Type B pancreatic cell (in vitro differentiated cells): Measurements from ENCODE around the gene CLEC2A. TPM values are rescaled to one million over a fixed set of nuclear protein-coding genes. Genes with fewer than 3 reads are reported as not detected.
"Not testable (repeated sequence)": the region's sequence is repeated elsewhere in the genome, so short reads cannot be mapped to it uniquely, and the experiment has no call there.

Source experiments
- DNase-seq: peaks from one replicate; pipeline ENCODE4 v3.0.0; 2021; ENCODE audit warnings: mixed read lengths; ENCODE audit not compliant: unreplicated experiment; ENCODE audit errors: extremely low spot score
- H3K27ac Mint-ChIP-seq: 2 replicates; pipeline ENCODE4 v1.8.0; 2021; ENCODE audit warnings: mild to moderate bottlenecking, mixed read lengths
- H3K27me3 Mint-ChIP-seq: 2 replicates; pipeline ENCODE4 v1.8.0; 2021; ENCODE audit warnings: mixed read lengths
- H3K36me3 Mint-ChIP-seq: 2 replicates; pipeline ENCODE4 v1.8.0; 2021; ENCODE audit warnings: mixed read lengths
- H3K4me1 Mint-ChIP-seq: one replicate; pipeline ENCODE4 v1.8.0; 2021; ENCODE audit warnings: mixed read lengths; ENCODE audit not compliant: unreplicated experiment
- H3K4me3 Mint-ChIP-seq: 2 replicates; pipeline ENCODE4 v1.8.0; 2021; ENCODE audit warnings: mild to moderate bottlenecking, mixed read lengths
- H3K9me3 Mint-ChIP-seq: 2 replicates; pipeline ENCODE4 v1.8.0; 2021; ENCODE audit warnings: mixed read lengths
- long read RNA-seq: library from polyadenylated mRNA; unstranded; transcript quantifications from one replicate; pipeline ENCODE4 v2.0.0, GENCODE V29; 2020
- total RNA-seq: library from RNA; stranded (reverse); gene quantifications from 2 replicates; pipeline ENCODE4 v1.2.1, GENCODE V29; 2021; ENCODE audit warnings: low replicate concordance
- TF ChIP-seq, protein P1 (sequence below): fragments of 200-600 bp; sonication (generic); conservative IDR thresholded peaks from 2 replicates; pipeline ENCODE4 v1.5.0; 2021; ENCODE audit warnings: antibody characterized with exemption, mild to moderate bottlenecking

Gene CLEC2A, protein sequence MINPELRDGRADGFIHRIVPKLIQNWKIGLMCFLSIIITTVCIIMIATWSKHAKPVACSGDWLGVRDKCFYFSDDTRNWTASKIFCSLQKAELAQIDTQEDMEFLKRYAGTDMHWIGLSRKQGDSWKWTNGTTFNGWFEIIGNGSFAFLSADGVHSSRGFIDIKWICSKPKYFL
- not detected in 2 replicates for total RNA-seq
- long read RNA-seq: 0 reads

DNA sequence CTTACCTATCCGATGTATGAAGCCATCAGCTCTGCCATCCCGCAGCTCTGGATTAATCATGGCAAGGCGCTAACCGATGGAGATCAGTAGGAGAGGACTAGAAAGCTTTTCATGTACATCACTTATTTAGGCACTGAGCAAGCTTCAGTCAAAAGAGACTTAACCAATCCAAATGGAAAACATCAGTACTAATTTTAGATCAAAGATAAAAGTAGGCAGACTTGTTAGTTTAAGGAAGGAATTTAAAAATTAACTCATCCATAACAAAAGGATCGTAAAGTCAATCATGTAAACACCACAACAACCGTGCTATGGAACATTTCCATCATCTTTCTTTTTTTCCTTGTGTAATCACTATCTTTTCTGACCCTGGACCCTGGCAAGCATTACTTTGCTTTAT, at the start of gene CLEC2A:
Gene CLEC2A, minus strand, starts transcription at position 101 of the 400 bp plus-strand sequence. Its CDS starts 41 bp downstream, at position 60.
- peaks cover 4% of the 10 kb centered on the region for H3K27me3 Mint-ChIP-seq
- H3K36me3 Mint-ChIP-seq: no peaks in the 10 kb centered on the region
- no peaks in the 10 kb centered on the region for H3K4me1 Mint-ChIP-seq
- TF ChIP-seq, protein P1, sequence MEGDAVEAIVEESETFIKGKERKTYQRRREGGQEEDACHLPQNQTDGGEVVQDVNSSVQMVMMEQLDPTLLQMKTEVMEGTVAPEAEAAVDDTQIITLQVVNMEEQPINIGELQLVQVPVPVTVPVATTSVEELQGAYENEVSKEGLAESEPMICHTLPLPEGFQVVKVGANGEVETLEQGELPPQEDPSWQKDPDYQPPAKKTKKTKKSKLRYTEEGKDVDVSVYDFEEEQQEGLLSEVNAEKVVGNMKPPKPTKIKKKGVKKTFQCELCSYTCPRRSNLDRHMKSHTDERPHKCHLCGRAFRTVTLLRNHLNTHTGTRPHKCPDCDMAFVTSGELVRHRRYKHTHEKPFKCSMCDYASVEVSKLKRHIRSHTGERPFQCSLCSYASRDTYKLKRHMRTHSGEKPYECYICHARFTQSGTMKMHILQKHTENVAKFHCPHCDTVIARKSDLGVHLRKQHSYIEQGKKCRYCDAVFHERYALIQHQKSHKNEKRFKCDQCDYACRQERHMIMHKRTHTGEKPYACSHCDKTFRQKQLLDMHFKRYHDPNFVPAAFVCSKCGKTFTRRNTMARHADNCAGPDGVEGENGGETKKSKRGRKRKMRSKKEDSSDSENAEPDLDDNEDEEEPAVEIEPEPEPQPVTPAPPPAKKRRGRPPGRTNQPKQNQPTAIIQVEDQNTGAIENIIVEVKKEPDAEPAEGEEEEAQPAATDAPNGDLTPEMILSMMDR: no peak
- peaks cover 3% of the 10 kb centered on the region for H3K9me3 Mint-ChIP-seq
- DNase-seq: no peak
- H3K27ac Mint-ChIP-seq: no peak within 1 kb of the TSS
- H3K4me3 Mint-ChIP-seq: no peak within 1 kb of the TSS

DNA sequence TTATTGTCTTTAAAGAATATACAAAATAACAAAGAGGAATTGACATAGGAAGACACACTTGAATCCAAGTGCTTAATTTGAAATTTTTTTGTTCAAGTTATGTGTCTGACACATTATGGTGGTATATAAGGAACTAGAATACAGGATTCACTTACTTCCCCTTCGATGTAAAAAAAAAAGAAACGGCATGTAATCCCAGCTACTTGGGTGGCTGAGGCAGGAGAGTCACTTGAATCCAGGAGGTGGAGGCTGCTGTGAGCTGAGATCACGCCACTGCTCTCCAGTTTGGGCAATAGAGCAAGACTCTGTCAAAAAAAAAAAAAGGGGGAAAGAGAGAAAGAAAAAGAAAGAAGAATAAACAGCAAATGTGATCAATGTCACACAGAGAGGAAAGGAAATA, 48.0 kb upstream of the CLEC2A start:
- H3K27ac Mint-ChIP-seq: no peak overlapping the region
- H3K9me3 Mint-ChIP-seq: peaks cover 5% of the 10 kb centered on the region
- no peak overlapping the region for H3K4me3 Mint-ChIP-seq
- TF ChIP-seq, protein P1: no peak
- DNase-seq: no peak
- peaks cover 4% of the 10 kb centered on the region for H3K27me3 Mint-ChIP-seq
- H3K4me1 Mint-ChIP-seq: no peaks in the 10 kb centered on the region
- no peaks in the 10 kb centered on the region for H3K36me3 Mint-ChIP-seq

DNA sequence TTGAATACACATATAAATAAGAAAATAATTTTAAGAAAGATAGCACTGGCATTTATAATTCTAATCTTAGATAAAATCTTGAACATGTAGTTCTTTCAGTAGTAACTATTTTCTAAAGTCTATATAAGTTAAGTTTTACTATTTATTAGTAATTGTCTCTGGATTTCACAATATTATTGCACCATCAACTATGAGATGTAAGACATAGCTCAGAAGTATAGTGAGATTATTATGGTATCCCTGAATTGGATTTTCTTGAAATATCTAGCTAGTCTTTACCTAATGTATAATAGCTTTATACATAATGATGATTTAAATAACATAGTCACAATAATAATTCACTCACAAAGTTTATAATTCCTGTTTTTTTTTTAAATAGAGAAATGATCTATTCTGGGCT, 45.7 kb upstream of the CLEC2A start:
- no peaks in the 10 kb centered on the region for H3K4me1 Mint-ChIP-seq
- no peak overlapping the region for H3K27ac Mint-ChIP-seq
- no peaks in the 10 kb centered on the region for H3K36me3 Mint-ChIP-seq
- H3K27me3 Mint-ChIP-seq: peaks cover 9% of the 10 kb centered on the region
- no peak for DNase-seq
- peaks cover 5% of the 10 kb centered on the region for H3K9me3 Mint-ChIP-seq
- TF ChIP-seq, protein P1: no peak
- H3K4me3 Mint-ChIP-seq: no peak overlapping the region

DNA sequence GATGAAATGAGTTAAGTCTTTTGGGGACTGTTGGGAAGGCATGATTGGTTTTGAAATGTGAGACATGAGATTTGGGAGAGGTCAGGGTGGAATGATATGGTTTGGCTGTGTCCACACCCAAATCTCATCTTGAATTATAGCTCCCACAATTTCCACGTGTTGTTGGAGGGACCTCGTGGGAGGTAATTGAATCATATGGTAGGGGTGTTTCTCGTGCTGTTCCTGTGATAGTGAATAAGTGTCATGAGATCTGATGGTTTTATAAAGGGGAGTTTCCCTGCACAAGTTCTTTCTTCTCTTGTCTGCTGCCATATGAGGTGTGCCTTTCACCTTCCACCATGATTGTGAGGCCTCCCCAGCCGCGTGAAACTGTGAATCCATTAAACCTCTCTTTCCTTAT, 44.5 kb upstream of the CLEC2A start:
- not testable (repeated sequence) for H3K36me3 Mint-ChIP-seq, H3K4me1 Mint-ChIP-seq, H3K9me3 Mint-ChIP-seq, DNase-seq, H3K4me3 Mint-ChIP-seq, H3K27ac Mint-ChIP-seq, H3K27me3 Mint-ChIP-seq

DNA sequence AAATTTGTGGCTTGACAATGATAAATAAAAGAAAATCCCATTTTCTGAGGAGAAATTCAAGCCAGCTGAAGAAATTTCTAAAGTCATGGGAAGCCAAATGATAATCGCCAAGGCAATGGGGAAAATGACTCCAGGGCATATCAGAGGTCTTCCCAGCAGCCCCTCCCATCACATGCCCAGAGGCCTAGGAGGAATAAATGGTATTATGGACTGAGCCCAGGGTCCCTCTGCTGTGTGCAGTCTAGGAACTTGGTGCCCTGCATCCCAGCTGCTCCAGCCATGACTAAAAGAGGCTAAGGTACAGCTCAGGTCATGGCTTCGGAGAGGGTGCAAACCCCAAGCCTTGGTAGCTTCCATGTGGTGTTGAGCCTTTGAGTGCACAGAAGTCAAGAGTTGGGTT, 43.4 kb upstream of the CLEC2A start:
- Mint-ChIP-seq H3K36me3 (no peaks in the 10 kb centered on the region), H3K4me1 (no peaks in the 10 kb centered on the region), H3K9me3 (peaks cover 5% of the 10 kb centered on the region), H3K27ac (no peak overlapping the region), H3K4me3 (no peak overlapping the region), H3K27me3 (peaks cover 9% of the 10 kb centered on the region)
- no peak for DNase-seq
- TF ChIP-seq, protein P1: no peak

DNA sequence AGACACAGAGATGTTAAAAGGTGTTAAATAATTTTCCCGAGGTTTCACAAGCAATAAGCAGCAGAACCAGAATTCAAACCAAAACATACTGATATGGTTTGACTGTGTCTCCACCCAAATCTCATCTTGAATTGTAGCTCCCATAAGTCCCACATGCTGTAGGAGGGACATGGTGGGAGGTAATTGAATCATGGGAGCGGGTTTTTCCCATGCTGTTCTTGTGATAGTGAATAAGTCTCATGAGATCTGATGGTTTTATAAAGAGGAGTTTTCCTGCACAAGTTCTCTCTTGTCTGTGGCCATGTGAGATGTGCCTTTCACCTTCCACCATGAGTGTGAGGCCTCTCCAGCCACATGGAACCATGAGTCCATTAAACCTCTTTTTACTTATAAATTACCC, 42.6 kb upstream of the CLEC2A start:
- not testable (repeated sequence) for DNase-seq, H3K27ac Mint-ChIP-seq, H3K9me3 Mint-ChIP-seq, H3K27me3 Mint-ChIP-seq, H3K4me3 Mint-ChIP-seq, H3K4me1 Mint-ChIP-seq, H3K36me3 Mint-ChIP-seq

DNA sequence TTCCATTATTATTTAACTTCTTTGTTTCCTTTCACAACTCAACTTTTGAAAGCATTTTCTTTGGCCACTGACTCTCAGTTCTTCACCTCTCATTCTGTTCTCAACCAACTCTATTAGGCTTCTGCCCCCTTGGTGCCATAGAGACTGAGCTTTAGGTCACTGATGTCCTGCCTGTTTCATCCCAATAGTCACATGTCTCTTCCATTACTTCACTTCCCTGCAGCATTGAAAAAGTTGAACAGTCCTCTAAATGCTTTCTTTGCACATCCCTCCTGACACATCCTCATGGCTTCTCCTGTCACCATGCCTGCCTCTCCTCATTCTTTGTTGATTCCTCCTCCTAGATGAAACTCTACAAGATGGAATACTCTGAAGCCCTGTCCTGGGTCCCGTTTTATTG, 41.8 kb upstream of the CLEC2A start:
- TF ChIP-seq, protein P1: no peak
- no peak for DNase-seq
- H3K9me3 Mint-ChIP-seq: peaks cover 5% of the 10 kb centered on the region
- H3K36me3 Mint-ChIP-seq: no peaks in the 10 kb centered on the region
- no peaks in the 10 kb centered on the region for H3K4me1 Mint-ChIP-seq
- peaks cover 8% of the 10 kb centered on the region for H3K27me3 Mint-ChIP-seq
- no peak overlapping the region for H3K4me3 Mint-ChIP-seq
- H3K27ac Mint-ChIP-seq: no peak overlapping the region
